ENCODE results near the gene GRHL1.

GRHL1 gene

DNA sequence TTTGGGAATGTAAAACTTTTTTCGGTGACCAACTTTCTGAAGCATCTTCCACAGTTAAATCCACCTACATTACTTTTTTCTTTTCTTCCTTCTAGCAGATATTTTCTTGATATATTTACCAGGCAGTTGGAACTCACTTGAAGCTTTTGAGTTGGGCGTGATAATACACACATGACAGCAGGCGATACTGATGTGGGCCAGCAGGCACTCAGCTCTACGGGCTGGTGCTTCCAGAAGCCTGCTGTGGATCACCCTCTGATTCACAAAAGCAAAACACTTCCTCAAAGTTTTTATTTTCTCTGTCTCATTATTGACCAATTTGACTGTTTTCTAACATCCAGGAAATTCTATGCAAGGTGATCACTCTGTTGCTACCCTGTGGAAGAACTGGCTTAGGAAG is 22.9 kb downstream of the GRHL1 start:
- H3K27ac ChIP-seq = peak overlapping the region; percentile 42; the same call in 1 of the 2 replicates
- TF ChIP-seq, protein P1, sequence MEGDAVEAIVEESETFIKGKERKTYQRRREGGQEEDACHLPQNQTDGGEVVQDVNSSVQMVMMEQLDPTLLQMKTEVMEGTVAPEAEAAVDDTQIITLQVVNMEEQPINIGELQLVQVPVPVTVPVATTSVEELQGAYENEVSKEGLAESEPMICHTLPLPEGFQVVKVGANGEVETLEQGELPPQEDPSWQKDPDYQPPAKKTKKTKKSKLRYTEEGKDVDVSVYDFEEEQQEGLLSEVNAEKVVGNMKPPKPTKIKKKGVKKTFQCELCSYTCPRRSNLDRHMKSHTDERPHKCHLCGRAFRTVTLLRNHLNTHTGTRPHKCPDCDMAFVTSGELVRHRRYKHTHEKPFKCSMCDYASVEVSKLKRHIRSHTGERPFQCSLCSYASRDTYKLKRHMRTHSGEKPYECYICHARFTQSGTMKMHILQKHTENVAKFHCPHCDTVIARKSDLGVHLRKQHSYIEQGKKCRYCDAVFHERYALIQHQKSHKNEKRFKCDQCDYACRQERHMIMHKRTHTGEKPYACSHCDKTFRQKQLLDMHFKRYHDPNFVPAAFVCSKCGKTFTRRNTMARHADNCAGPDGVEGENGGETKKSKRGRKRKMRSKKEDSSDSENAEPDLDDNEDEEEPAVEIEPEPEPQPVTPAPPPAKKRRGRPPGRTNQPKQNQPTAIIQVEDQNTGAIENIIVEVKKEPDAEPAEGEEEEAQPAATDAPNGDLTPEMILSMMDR (conservative IDR thresholded peaks at IDR 0.05) = no peak

DNA sequence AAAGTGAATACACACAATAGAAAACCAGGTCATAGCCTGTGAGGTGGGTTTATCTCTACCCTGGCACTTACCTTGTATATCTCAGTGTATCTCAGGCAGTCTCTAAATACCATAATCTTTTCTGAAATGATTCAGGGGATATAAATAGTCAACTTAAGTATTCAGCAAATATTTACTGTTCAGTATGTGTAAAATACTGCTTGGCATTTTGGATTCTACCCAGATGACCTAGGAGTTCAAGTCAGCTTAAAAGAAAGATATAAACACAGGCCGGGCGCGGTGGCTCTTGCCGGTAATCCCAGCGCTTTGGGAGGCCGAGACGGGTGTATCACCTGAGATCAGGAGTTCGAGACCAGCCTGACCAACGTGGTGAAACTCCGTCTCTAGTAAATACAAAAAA is 23.8 kb downstream of the GRHL1 start:
- TF ChIP-seq, protein P1 (conservative IDR thresholded peaks at IDR 0.05) = no peak
- peak overlapping the region; percentile 42 for H3K27ac ChIP-seq

DNA sequence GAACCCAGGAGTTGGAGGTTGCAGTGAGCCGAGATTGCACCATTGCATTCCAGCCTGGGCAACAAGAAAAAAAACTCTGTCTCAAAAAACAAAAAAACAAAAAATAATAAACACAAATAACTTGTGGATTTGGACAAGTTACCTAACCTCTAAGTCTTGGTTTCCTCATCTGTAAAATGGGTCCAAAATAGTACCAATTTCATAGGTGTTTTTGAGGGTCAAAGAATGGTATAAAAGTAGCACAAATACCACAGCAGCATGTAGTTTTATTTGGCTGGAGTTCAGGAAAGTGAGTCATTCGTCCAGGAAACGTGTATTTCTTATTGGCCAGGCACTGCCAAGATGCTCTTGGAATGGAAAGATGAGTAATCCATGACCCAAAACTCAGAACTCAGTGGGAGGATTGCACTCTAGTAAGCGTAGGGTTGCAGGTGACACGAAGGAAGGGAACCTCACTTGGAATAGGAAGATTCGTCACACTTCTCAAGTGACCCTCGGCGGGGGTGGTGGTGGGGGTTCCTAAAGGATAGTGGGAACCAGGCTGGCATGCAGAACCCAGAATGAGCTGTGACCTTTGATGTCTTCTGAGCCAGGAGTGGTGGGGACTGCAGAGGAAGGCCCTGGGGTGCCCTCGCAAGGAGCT is 24.4 kb downstream of the GRHL1 start:
- peak overlapping the region; percentile 42 for H3K27ac ChIP-seq
- TF ChIP-seq, protein P1 (conservative IDR thresholded peaks at IDR 0.05) = no peak

DNA sequence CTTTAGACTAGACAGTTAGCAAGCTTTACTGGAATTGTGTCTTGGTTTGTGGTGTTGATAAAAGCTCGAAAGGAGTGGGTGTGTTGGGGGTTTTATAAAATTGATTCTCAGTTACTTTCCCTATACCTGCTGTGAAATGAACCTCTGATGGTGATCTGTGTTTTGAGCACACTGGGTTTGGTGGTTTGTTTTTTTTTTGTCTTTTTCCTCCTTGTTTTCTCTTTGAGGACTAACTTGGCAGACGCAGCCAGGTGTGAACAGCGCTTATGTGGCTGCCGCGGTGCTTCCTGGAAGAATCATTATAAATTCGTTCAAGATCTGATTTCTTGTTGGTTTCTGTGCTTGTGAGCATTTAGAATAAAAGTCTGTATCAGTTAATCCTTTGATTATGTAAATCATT is 28.5 kb downstream of the GRHL1 start:
- no peak overlapping the region for H3K27ac ChIP-seq
- TF ChIP-seq, protein P1 (conservative IDR thresholded peaks at IDR 0.05) = no peak

DNA sequence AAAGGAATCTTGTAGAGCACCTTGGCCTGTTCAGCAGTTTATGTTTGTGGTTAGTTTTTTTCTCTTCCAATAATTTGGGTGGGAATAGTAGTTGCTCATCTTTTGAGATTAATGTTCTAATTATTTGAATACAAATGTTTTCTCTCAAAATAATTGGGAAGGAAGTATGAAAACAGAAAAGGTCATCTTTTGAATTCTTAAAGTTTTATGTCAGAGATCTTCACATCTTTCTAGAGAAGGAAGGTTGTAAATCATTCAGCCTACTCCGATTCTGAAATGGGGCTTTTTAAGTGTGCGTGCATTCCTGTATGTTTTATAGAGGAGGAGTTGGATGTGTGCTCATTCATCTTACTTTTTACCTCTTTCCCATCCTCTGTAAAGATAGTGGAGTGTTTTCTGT is 29.0 kb downstream of the GRHL1 start:
- no peak overlapping the region for H3K27ac ChIP-seq
- TF ChIP-seq, protein P1 (conservative IDR thresholded peaks at IDR 0.05) = no peak

DNA sequence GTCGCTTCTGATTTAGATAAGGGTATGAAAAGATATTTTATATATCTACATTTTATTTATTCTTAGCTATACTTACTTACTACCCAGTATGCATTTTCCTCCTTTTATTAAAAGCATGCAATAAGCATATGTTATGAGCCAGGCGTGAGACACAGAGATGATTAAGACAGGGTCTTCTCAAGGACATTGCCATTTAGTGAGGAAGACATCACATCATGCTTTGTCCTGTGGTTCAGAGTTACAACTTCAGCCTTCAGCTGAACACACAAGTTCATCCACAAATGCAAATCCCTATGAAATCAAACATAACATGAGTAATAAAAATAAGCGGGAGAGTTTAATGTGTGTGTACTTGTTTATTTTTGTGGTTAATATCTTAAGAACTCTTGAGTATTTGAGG is 30.2 kb downstream of the GRHL1 start:
- TF ChIP-seq, protein P1 (conservative IDR thresholded peaks at IDR 0.05) = no peak
- H3K27ac ChIP-seq = no peak overlapping the region

DNA sequence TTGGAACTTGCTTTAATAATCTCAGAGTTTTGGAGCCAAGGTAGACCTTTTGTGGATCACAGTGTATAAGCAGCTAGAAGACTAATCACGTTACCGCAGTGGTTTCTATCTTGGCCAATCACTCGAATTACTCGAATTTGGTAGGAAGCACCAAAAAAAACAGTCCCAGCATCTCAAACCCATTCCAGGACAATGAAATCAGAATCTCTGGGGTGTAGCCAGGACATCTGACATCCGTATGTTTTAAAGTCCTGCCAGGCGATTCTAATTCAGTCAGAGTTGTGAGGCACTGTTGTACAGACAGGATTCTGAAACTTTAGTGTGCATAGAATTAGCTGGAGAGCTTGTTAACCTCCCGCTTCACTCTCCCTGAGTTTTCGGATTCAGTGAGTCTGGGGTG is 30.8 kb downstream of the GRHL1 start:
- TF ChIP-seq, protein P1 (conservative IDR thresholded peaks at IDR 0.05) = no peak
- no peak overlapping the region for H3K27ac ChIP-seq

Data from VCaP (cell line).